K562 (cell line): ENCODE results near the gene PTRHD1. TPM values are rescaled to one million over a fixed set of nuclear protein-coding genes. Genes with fewer than 3 reads are reported as not detected.

Source experiments
- BDP1 ChIP-seq: IDR thresholded peaks from 3 replicates; pipeline ENCODE4 v1.6.1; 2011; ENCODE audit not compliant: insufficient read length, insufficient read depth
- BRF1 ChIP-seq: IDR thresholded peaks from 3 replicates; pipeline ENCODE4 v1.6.1; 2011; ENCODE audit warnings: borderline replicate concordance, mild to moderate bottlenecking; ENCODE audit not compliant: insufficient read length; ENCODE audit errors: extremely low read depth
- BRF2 ChIP-seq: IDR thresholded peaks from 3 replicates; pipeline ENCODE4 v1.6.1; 2011; ENCODE audit warnings: borderline replicate concordance, mild to moderate bottlenecking; ENCODE audit not compliant: insufficient read length, insufficient read depth
- CHCHD3 ChIP-seq: fragments of 250-450 bp; sonication (Bioruptor Pico); IDR thresholded peaks from 2 replicates; pipeline ENCODE4 v2.1.2; 2022; ENCODE audit warnings: mild to moderate bottlenecking
- DMBX1 ChIP-seq: fragments of 250-450 bp; sonication (Bioruptor Pico); IDR thresholded peaks from 2 replicates; pipeline ENCODE4 v1.8.0; 2022; ENCODE audit warnings: inconsistent platforms, mild to moderate bottlenecking, moderate library complexity, borderline replicate concordance
- ELF2 ChIP-seq: fragments of 250-450 bp; sonication (Bioruptor Pico); IDR thresholded peaks from 2 replicates; pipeline ENCODE4 v1.5.0; 2021; ENCODE audit warnings: mild to moderate bottlenecking
- KDM2B ChIP-seq: fragments of 250-450 bp; sonication (Bioruptor Pico); IDR thresholded peaks from 2 replicates; pipeline ENCODE4 v1.8.0; 2021; ENCODE audit warnings: mild to moderate bottlenecking, moderate library complexity
- KLF16 ChIP-seq: IDR thresholded peaks from 2 replicates; pipeline ENCODE4 v1.6.1; 2016; ENCODE audit warnings: antibody characterized with exemption
- L3MBTL2 ChIP-seq: fragments of 450-650 bp; IDR thresholded peaks from 2 replicates; pipeline ENCODE4 v1.6.1; 2016; ENCODE audit warnings: mild to moderate bottlenecking, moderate library complexity
- PPARD ChIP-seq: fragments of 250-450 bp; sonication (Bioruptor Pico); IDR thresholded peaks from 2 replicates; pipeline ENCODE4 v1.8.0; 2022; ENCODE audit warnings: inconsistent platforms, mild to moderate bottlenecking, moderate library complexity
- SAP30 ChIP-seq: fragments of 200-600 bp; sonication (generic); IDR thresholded peaks from 2 replicates; pipeline ENCODE4 v1.6.1; 2012; ENCODE audit warnings: borderline replicate concordance, low read depth, mild to moderate bottlenecking, moderate library complexity, low read length, control low read depth, inconsistent platforms; ENCODE audit not compliant: insufficient read depth, poor library complexity, severe bottlenecking
- SMARCB1 ChIP-seq: IDR thresholded peaks from 2 replicates; pipeline ENCODE4 v1.6.1; 2011; ENCODE audit warnings: improper control_type of control experiment, low read depth; ENCODE audit not compliant: insufficient read length
- ZBED1 ChIP-seq: IDR thresholded peaks from 2 replicates; pipeline ENCODE4 v1.6.1; 2014
- ZKSCAN8 ChIP-seq: fragments of 200-800 bp; sonication (Bioruptor generic); IDR thresholded peaks from 2 replicates; pipeline ENCODE4 v1.6.1; 2016; ENCODE audit warnings: missing genetic modification characterization, missing compliant biosample characterization
- ZNF41 ChIP-seq: fragments of 250-450 bp; sonication (Bioruptor Pico); conservative IDR thresholded peaks from 2 replicates; pipeline ENCODE4 v1.4.0; 2020; ENCODE audit warnings: mild to moderate bottlenecking
- ZNF609 ChIP-seq: sonication (generic); formaldehyde crosslinking; IDR thresholded peaks from 2 replicates; pipeline ENCODE4 v1.8.1; 2023; ENCODE audit warnings: missing genetic modification reagents, mild to moderate bottlenecking, borderline replicate concordance
- ZNF668 ChIP-seq: fragments of 250-450 bp; sonication (Bioruptor Pico); IDR thresholded peaks from 2 replicates; pipeline ENCODE4 v1.8.0; 2022; ENCODE audit warnings: mild to moderate bottlenecking, inconsistent platforms
- ZNF696 ChIP-seq: fragments of 250-450 bp; sonication (Bioruptor Pico); conservative IDR thresholded peaks from 2 replicates; pipeline ENCODE4 v1.4.0; 2020; ENCODE audit warnings: mild to moderate bottlenecking, moderate library complexity
- polyA plus RNA-seq, 8 experiments: library from polyadenylated mRNA; depleted of rRNA in 4 of 8; stranded (reverse) in 5 of 8; unstranded in 3 of 8; fragments of >200 nt; fragmentation: Nextera tagmentation in 2 of 8; fragmentation: Illumina TruSeq in 1 of 8; extraction: Ambion mirVana in 2 of 8; extraction: Trizol in 1 of 8; gene quantifications; 2 replicates each; pipeline versions ENCODE4 v1.2.1 to v1.2.3, GENCODE V29; 2011 to 2014; ENCODE audit warnings: inconsistent platforms in 1 of 8, missing spikeins in 1 of 8
- total RNA-seq, 7 experiments: library from RNA; depleted of rRNA in 6 of 7; stranded (reverse); fragments of >200 nt in 6 of 7; fragmentation: Illumina TruSeq in 2 of 7; extraction: Trizol in 2 of 7; gene quantifications; 2 replicates each; pipeline versions ENCODE4 v1.2.1 to v1.2.3, GENCODE V29; 2011 to 2021; ENCODE audit warnings: low replicate concordance in 1 of 7

PTRHD1 gene
- total and polyA plus RNA-seq, 9 of the 15 experiments (the other 6 are each of a cell fraction or from before 2014, with no cell fraction given), result 15.8 to 83.2 (median 46.6) TPM

GRCh38 chr2:24792874-24793760, at the start of gene PTRHD1, which contains the start of gene CENPO (continued):
- TF ChIP-seq ZNF609 (no peak), BRF1 (no peak), BDP1 (no peak), ZNF668 (CRISPR knock-in tag) (0 out of 2 replicates have a peak, but pooled peaks have one; percentile 33), DMBX1 (CRISPR knock-in tag) (no peak), SAP30 (peak; percentile 93), L3MBTL2 (peak; percentile 55; the same call in 1 of the 2 replicates), CHCHD3 (no peak), SMARCB1 (no peak), KDM2B (CRISPR knock-in tag) (no peak), KLF16 (no peak), ELF2 (CRISPR knock-in tag) (no peak), ZNF696 (no peak), ZNF41 (CRISPR knock-in tag) (0 out of 2 replicates have a peak, but pooled peaks have one; percentile 19), BRF2 (no peak), PPARD (CRISPR knock-in tag) (no peak), ZKSCAN8 (CRISPR knock-in tag) (no peak), ZBED1 (no peak)
